Upper lobe of left lung (tissue), 6 donors: ENCODE data around the gene GPATCH4. TPM values are rescaled to one million over a fixed set of nuclear protein-coding genes. Genes with fewer than 3 reads are reported as not detected.

ENCODE experiments used
- ATAC-seq, 2 donors: fragments of 200-7000 bp; cut with Tn5 transposase; one replicate each; pipeline ENCODE4 v1.9.1; 2022; ENCODE audit warnings: mild to moderate bottlenecking in 2 of 2, moderate library complexity in 2 of 2; ENCODE audit not compliant: low FRiP score in 2 of 2
- DNase-seq, 2 donors: peaks; one replicate each; pipeline ENCODE4 v3.0.0-alpha.2; 2019 to 2020
- H3K27ac ChIP-seq, 4 donors: fragments of 200-600 bp; sonication (generic); one replicate each; pipeline ENCODE4 v1.5.1; 2016 to 2019
- H3K27me3 ChIP-seq, 4 donors: fragments of 200-600 bp; sonication (generic); one replicate each; pipeline ENCODE4 v1.5.1; 2017 to 2019
- H3K36me3 ChIP-seq, 4 donors: fragments of 200-600 bp; sonication (generic); one replicate each; pipeline ENCODE4 v1.5.1; 2016 to 2019
- H3K4me1 ChIP-seq, 4 donors: fragments of 200-600 bp; sonication (generic); one replicate each; pipeline ENCODE4 v1.5.1; 2018 to 2019
- H3K4me3 ChIP-seq, 4 donors: fragments of 200-600 bp; sonication (generic); one replicate each; pipeline ENCODE4 v1.5.1; 2017 to 2019; ENCODE audit warnings: mild to moderate bottlenecking in 2 of 4, moderate library complexity in 1 of 4
- H3K9me3 ChIP-seq, 4 donors: fragments of 200-600 bp; sonication (generic); one replicate each; pipeline ENCODE4 v1.5.1; 2018 to 2019
- EP300 ChIP-seq, 4 donors: sonication (generic); formaldehyde crosslinking; IDR thresholded peaks; one replicate each; pipeline ENCODE4 v1.5.1; 2017; ENCODE audit warnings: antibody characterized with exemption in 4 of 4, control low read depth in 2 of 4
- POLR2A ChIP-seq, 4 donors: fragments of 450-650 bp; IDR thresholded peaks; one replicate each; pipeline ENCODE4 v1.5.1; 2016 to 2017; ENCODE audit warnings: antibody characterized with exemption in 4 of 4, mild to moderate bottlenecking in 2 of 4
- POLR2AphosphoS5 ChIP-seq, 2 donors: sonication (generic); formaldehyde crosslinking; IDR thresholded peaks; one replicate each; pipeline ENCODE4 v1.5.1; 2017; ENCODE audit warnings: antibody characterized with exemption in 2 of 2
- WGBS, 2 donors: methylation state at CpG; one replicate each; pipeline ENCODE4 v1.1.5; 2017 to 2018; 5-methylcytosine and 5-hydroxymethylcytosine counted together
- total RNA-seq, 6 donors: library from RNA; depleted of rRNA in 4 of 6; stranded (reverse); fragments of >200 nt in 4 of 6; gene quantifications; one replicate each; pipeline versions ENCODE4 v1.1.0 to v1.2.1, GENCODE V29; 2016 to 2021
- TF ChIP-seq, protein P1 (sequence below), 6 experiments: fragments of 450-650 bp in 4 of 6; fragments of 200-600 bp in 2 of 6; sonication (generic) in 2 of 6; IDR thresholded peaks; one replicate each; pipeline ENCODE4 v1.5.1; 2016 to 2019; ENCODE audit warnings: antibody characterized with exemption in 6 of 6
- donor health status: DM: no; HTN: no; CAD: no; lungs with moderate emphysema.
- donor health status: DM: no; HTN: yes; CAD: no; lungs with severe emphysema.

GPATCH4 gene
- total RNA-seq, 6 donors from 2014 or later: 5.7 to 26.2 (median 19.4) TPM

- no peaks in the 10 kb centered on the region for H3K9me3 ChIP-seq
- 76 to 83% methylated on average over 2 to 3 of the region's 3 CpGs for WGBS, 2 donors
- no peak for ATAC-seq
- H3K4me3 ChIP-seq: no peak overlapping the region
- no peaks in the 10 kb centered on the region for H3K4me1 ChIP-seq
- H3K36me3 ChIP-seq: no peaks in the 10 kb centered on the region
- no peak overlapping the region for H3K27ac ChIP-seq
- TF ChIP-seq POLR2AphosphoS5 (IDR thresholded peaks at IDR 0.05) (no peak), EP300 (IDR thresholded peaks at IDR 0.05) (no peak), POLR2A (IDR thresholded peaks at IDR 0.05) (no peak)
- TF ChIP-seq, protein P1, sequence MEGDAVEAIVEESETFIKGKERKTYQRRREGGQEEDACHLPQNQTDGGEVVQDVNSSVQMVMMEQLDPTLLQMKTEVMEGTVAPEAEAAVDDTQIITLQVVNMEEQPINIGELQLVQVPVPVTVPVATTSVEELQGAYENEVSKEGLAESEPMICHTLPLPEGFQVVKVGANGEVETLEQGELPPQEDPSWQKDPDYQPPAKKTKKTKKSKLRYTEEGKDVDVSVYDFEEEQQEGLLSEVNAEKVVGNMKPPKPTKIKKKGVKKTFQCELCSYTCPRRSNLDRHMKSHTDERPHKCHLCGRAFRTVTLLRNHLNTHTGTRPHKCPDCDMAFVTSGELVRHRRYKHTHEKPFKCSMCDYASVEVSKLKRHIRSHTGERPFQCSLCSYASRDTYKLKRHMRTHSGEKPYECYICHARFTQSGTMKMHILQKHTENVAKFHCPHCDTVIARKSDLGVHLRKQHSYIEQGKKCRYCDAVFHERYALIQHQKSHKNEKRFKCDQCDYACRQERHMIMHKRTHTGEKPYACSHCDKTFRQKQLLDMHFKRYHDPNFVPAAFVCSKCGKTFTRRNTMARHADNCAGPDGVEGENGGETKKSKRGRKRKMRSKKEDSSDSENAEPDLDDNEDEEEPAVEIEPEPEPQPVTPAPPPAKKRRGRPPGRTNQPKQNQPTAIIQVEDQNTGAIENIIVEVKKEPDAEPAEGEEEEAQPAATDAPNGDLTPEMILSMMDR (IDR thresholded peaks at IDR 0.05): no peak
- no peaks in the 10 kb centered on the region for H3K27me3 ChIP-seq
- no peak for DNase-seq
Measured at GRCh38 chr1:156551066-156551643, 50.1 kb downstream of the GPATCH4 start.

- H3K4me3 ChIP-seq: no peak overlapping the region
- H3K27me3 ChIP-seq: no peaks in the 10 kb centered on the region
- H3K4me1 ChIP-seq: no peaks in the 10 kb centered on the region
- ATAC-seq (no peak), DNase-seq (no peak)
- 83 to 87% methylated on average over 5 of the region's 5 CpGs for WGBS, 2 donors
- no peak for TF ChIP-seq EP300 (IDR thresholded peaks at IDR 0.05)
- no peak for TF ChIP-seq POLR2AphosphoS5 (IDR thresholded peaks at IDR 0.05)
- no peak for TF ChIP-seq POLR2A (IDR thresholded peaks at IDR 0.05)
- TF ChIP-seq, protein P1 (IDR thresholded peaks at IDR 0.05): no peak
- no peak overlapping the region for H3K27ac ChIP-seq
- H3K9me3 ChIP-seq: no peaks in the 10 kb centered on the region
- no peaks in the 10 kb centered on the region for H3K36me3 ChIP-seq
Measured at GRCh38 chr1:156550346-156550745, 50.9 kb downstream of the GPATCH4 start.

GRCh38 chr1:156549831-156550230 is 51.4 kb downstream of the GPATCH4 start:
- no peaks in the 10 kb centered on the region for H3K36me3 ChIP-seq
- no peak overlapping the region for H3K27ac ChIP-seq
- H3K27me3 ChIP-seq: no peaks in the 10 kb centered on the region
- WGBS, 2 donors: 84 to 100% methylated on average over 1 of the region's 1 CpG
- H3K4me3 ChIP-seq: no peak overlapping the region
- DNase-seq: no peak
- ATAC-seq: no peak
- TF ChIP-seq, protein P1 (IDR thresholded peaks at IDR 0.05): no peak
- TF ChIP-seq POLR2A (IDR thresholded peaks at IDR 0.05) (no peak), EP300 (IDR thresholded peaks at IDR 0.05) (no peak), POLR2AphosphoS5 (IDR thresholded peaks at IDR 0.05) (no peak)
- H3K9me3 ChIP-seq: no peaks in the 10 kb centered on the region
- H3K4me1 ChIP-seq: no peaks in the 10 kb centered on the region

DNA sequence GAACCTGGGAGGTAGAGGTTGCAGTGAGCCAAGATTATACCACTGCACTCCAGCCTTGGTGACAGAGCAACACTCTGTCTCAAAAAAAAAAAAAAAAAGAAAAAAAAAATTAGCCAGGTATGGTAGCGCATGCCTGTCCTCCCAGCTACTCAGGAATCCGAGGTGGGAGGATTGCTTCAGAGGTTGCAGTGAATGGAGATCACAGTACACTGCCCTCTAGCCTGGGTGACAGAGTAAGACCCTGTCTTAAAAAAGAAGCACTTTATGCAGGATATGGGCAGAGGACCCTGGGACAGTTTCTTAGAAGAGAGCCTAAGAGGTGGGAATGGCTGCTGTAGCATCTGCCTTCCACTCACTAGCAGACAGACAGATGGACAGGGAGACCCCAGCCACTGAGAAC is 51.9 kb downstream of the GPATCH4 start:
- no peak for TF ChIP-seq POLR2AphosphoS5 (IDR thresholded peaks at IDR 0.05)
- WGBS, 2 donors: 67 to 72% methylated on average over 2 of the region's 2 CpGs
- H3K9me3 ChIP-seq: no peaks in the 10 kb centered on the region

DNA sequence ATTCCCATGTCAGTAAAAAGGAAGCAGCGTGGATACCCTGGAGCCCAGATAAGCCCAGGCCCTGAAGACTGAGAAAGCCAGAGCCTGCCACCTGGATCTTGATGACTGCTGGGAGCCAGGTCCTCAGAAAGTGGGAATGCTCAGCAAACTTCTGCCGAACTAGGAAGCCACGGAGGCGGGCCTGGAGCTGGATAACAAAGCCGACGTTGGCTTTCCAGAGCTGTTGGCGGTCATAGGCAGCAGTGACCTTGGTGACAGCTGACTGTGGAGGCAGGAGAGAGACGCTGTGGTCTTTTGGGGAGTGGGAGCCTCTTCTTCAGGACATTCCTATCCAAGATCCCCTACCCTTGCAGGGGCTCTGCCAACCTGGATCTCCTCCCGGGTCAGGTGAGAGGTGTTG is 53.3 kb downstream of the GPATCH4 start:
- TF ChIP-seq EP300 (IDR thresholded peaks at IDR 0.05): no peak
- TF ChIP-seq POLR2AphosphoS5 (IDR thresholded peaks at IDR 0.05): no peak
- TF ChIP-seq, protein P1 (IDR thresholded peaks at IDR 0.05): no peak
- TF ChIP-seq POLR2A (IDR thresholded peaks at IDR 0.05): no peak
- no peaks in the 10 kb centered on the region for H3K9me3 ChIP-seq
- no peaks in the 10 kb centered on the region for H3K36me3 ChIP-seq
- ATAC-seq (no peak), DNase-seq (no peak)
- no peak overlapping the region for H3K27ac ChIP-seq
- H3K27me3 ChIP-seq: no peaks in the 10 kb centered on the region
- H3K4me3 ChIP-seq: no peak overlapping the region
- 89 to 98% methylated on average over 7 to 9 of the region's 9 CpGs for WGBS, 2 donors
- H3K4me1 ChIP-seq: no peaks in the 10 kb centered on the region

More for the DNA sequence above, 51.9 kb downstream of the GPATCH4 start:
- Histone ChIP-seq H3K36me3 (no peaks in the 10 kb centered on the region), H3K27me3 (no peaks in the 10 kb centered on the region), H3K27ac (no peak overlapping the region), H3K4me3 (no peak overlapping the region), H3K4me1 (no peaks in the 10 kb centered on the region)
- no peak for ATAC-seq
- DNase-seq: no peak
